Caco-2 (cell line): ENCODE measurements around the gene CBFA2T2. TPM values are rescaled to one million over a fixed set of nuclear protein-coding genes. Genes with fewer than 3 reads are reported as not detected.

Experiments used
- BruUV-seq: library from RNA; stranded (reverse); fragments of 400-500 nt; replicated peaks from 2 replicates; lab custom pipeline; 2021; lab: Mats Ljungman, UMichigan
- CTCF ChIA-PET: fragments of 300-600 bp; sonication (Branson Sonifier 250); formaldehyde crosslinking; loops from one replicate; lab custom pipeline; 2022; ENCODE audit warnings: antibody characterized with exemption; lab: Charles Lee
- POLR2A ChIA-PET: fragments of 300-600 bp; sonication (Branson Sonifier 250); formaldehyde crosslinking; loops from one replicate; lab custom pipeline; 2022; ENCODE audit warnings: antibody characterized with exemption; lab: Charles Lee
- DNase-seq, 2 experiments: peaks; one replicate each; pipeline versions ENCODE4 v3.0.0 to v3.0.0-alpha.2; 2020 to 2022
- H3K27me3 ChIP-seq: replicated peaks from 2 replicates; pipeline ENCODE4 v1.6.0; 2011; ENCODE audit warnings: low read length; ENCODE audit not compliant: control insufficient read depth, insufficient read depth
- H3K36me3 ChIP-seq: 2 replicates; pipeline ENCODE4 v1.5.1; 2011; ENCODE audit warnings: low read length; ENCODE audit not compliant: control insufficient read depth, insufficient read depth
- H3K4me1 ChIP-seq: fragments of 250-450 bp; sonication (Bioruptor Pico); 2 replicates; pipeline ENCODE4 v1.5.1; 2020; ENCODE audit warnings: mild to moderate bottlenecking
- H3K4me3 ChIP-seq: 2 replicates; pipeline ENCODE4 v1.5.1; 2011; ENCODE audit warnings: low read depth, mild to moderate bottlenecking, control low read depth, low read length
- H3K9me3 ChIP-seq: fragments of 250-450 bp; sonication (Bioruptor Pico); 2 replicates; pipeline ENCODE4 v1.5.1; 2020; ENCODE audit warnings: mild to moderate bottlenecking, moderate library complexity
- H3K27ac Mint-ChIP-seq: one replicate; pipeline ENCODE4 v1.8.0; 2022; ENCODE audit warnings: mixed read lengths; ENCODE audit not compliant: unreplicated experiment
- H3K27me3 Mint-ChIP-seq: one replicate; pipeline ENCODE4 v1.8.0; 2022; ENCODE audit warnings: mixed read lengths; ENCODE audit not compliant: insufficient read depth, unreplicated experiment
- H3K36me3 Mint-ChIP-seq: one replicate; pipeline ENCODE4 v1.8.0; 2022; ENCODE audit warnings: mild to moderate bottlenecking, mixed read lengths; ENCODE audit not compliant: insufficient read depth, unreplicated experiment
- H3K4me1 Mint-ChIP-seq: one replicate; pipeline ENCODE4 v1.8.0; 2022; ENCODE audit warnings: low read depth, mixed read lengths; ENCODE audit not compliant: unreplicated experiment
- H3K4me3 Mint-ChIP-seq: one replicate; pipeline ENCODE4 v1.8.0; 2022; ENCODE audit warnings: mild to moderate bottlenecking, moderate library complexity, mixed read lengths; ENCODE audit not compliant: unreplicated experiment
- H3K9me3 Mint-ChIP-seq: one replicate; pipeline ENCODE4 v1.8.0; 2022; ENCODE audit warnings: mixed read lengths; ENCODE audit not compliant: unreplicated experiment
- CTCF ChIP-seq, 2 experiments: fragments of 200-600 bp in 1 of 2; IDR thresholded peaks; 1 replicate in 1 of 2; 2 replicates in 1 of 2; pipeline versions ENCODE4 v1.5.1 to v1.8.0; 2011 to 2022; ENCODE audit warnings: antibody characterized with exemption in 1 of 2, control low read depth in 1 of 2, inconsistent platforms in 1 of 2, low read depth in 1 of 2, low read length in 1 of 2, mild to moderate bottlenecking in 1 of 2, moderate library complexity in 1 of 2; ENCODE audit not compliant: insufficient read depth in 1 of 2, severe bottlenecking in 1 of 2, unreplicated experiment in 1 of 2
- intact Hi-C: fragments of 100-400 bp; cut with micrococcal nuclease; formaldehyde crosslinking; loops from one replicate; pipeline ENCODE4 v1.10.0; 2022; ENCODE audit not compliant: unreplicated experiment
- total RNA-seq: library from RNA; stranded (reverse); gene quantifications from 2 replicates; pipeline ENCODE4 v1.2.3, GENCODE V29; 2022

CBFA2T2 gene
- total RNA-seq, 1 experiment from 2014 or later: 30.6 TPM

GRCh38 chr20:33653900-33654596 is 164.2 kb downstream of the CBFA2T2 start:
- intact Hi-C loops: loop anchor here (1.0 to 2.0 kb wide), 4 partner anchors 31 to 254 kb away; no protein-coding TSS in a partner anchor
- no peak overlapping the region for H3K4me3 ChIP-seq
- Mint-ChIP-seq H3K4me1 (peaks cover 25% of the 10 kb centered on the region), H3K4me3 (peak overlapping the region; percentile 0), H3K27ac (peak overlapping the region; percentile 66), H3K9me3 (no peaks in the 10 kb centered on the region), H3K36me3 (peaks cover 77% of the 10 kb centered on the region), H3K27me3 (no peaks in the 10 kb centered on the region)
- DNase-seq: peak; percentile 80 to 91
- H3K27me3 ChIP-seq: no peaks in the 10 kb centered on the region
- H3K9me3 ChIP-seq: no peaks in the 10 kb centered on the region
- BruUV-seq: no TSS peak
- ChIA-PET POLR2A (interaction anchor here (1.9 to 2.8 kb wide), 3 partner anchors 10 to 165 kb away, joined by 7 to 28 read pairs (median 26); partner anchors contain the start of genes ACTL10 and CBFA2T2), CTCF (interaction anchor here (0.6 to 6.5 kb wide), 23 partner anchors 9 to 392 kb away, joined by 3 to 127 read pairs (median 4); partner anchors contain the start of genes ACTL10, CBFA2T2, CDK5RAP1 and SNTA1)
- peaks cover 27% of the 10 kb centered on the region for H3K4me1 ChIP-seq
- no peak for TF ChIP-seq CTCF (IDR thresholded peaks at IDR 0.05; ENCODE audit: insufficient read depth in 1 of 2, low read depth in 1 of 2, low read length in 1 of 2, severe bottlenecking in 1 of 2, unreplicated experiment in 1 of 2)
- 0 out of 2 replicates have a peak, but pooled peaks cover 1% of the 10 kb centered on the region for H3K36me3 ChIP-seq

- intact Hi-C loops: no loop called here
- POLR2A ChIA-PET: interaction anchor here (1.9 to 2.8 kb wide), 3 partner anchors 9 to 165 kb away, joined by 7 to 28 read pairs (median 26); partner anchors contain the start of genes ACTL10 and CBFA2T2
- CTCF ChIA-PET: interaction anchor here (1.8 to 6.5 kb wide), 4 partner anchors 11 to 200 kb away, joined by 8 to 127 read pairs (median 41); partner anchors contain the start of gene ACTL10
Observed at GRCh38 chr20:33654680-33655161, 164.8 kb downstream of the CBFA2T2 start.

More at GRCh38 chr20:33654680-33655161, 164.8 kb downstream of the CBFA2T2 start:
- peaks cover 27% of the 10 kb centered on the region for H3K4me1 ChIP-seq
- DNase-seq: peak; percentile 77 to 89
- TF ChIP-seq CTCF (IDR thresholded peaks at IDR 0.05; ENCODE audit: insufficient read depth in 1 of 2, low read depth in 1 of 2, low read length in 1 of 2, severe bottlenecking in 1 of 2, unreplicated experiment in 1 of 2): no peak
- Mint-ChIP-seq H3K27me3 (no peaks in the 10 kb centered on the region), H3K9me3 (no peaks in the 10 kb centered on the region), H3K4me3 (peak overlapping the region; percentile 0), H3K4me1 (peaks cover 25% of the 10 kb centered on the region), H3K27ac (peak overlapping the region; percentile 66), H3K36me3 (peaks cover 77% of the 10 kb centered on the region)
- 0 out of 2 replicates have a peak, but pooled peaks cover 1% of the 10 kb centered on the region for H3K36me3 ChIP-seq
- no peaks in the 10 kb centered on the region for H3K27me3 ChIP-seq
- H3K9me3 ChIP-seq: no peaks in the 10 kb centered on the region
- no TSS peak for BruUV-seq
- H3K4me3 ChIP-seq: no peak overlapping the region
